Measurements from ENCODE around the gene ROBO1.
"Not testable (repeated sequence)": the region's sequence is repeated elsewhere in the genome, so short reads cannot be mapped to it uniquely, and the experiment has no call there.

The ROBO1 gene

GRCh38 chr3:79767905-79768267, at the start of gene ROBO1:
TSS of gene ROBO1 (minus strand) at chr3:79767998.
- peaks cover 11% of the 10 kb centered on the region for H3K9me3 ChIP-seq
- no peaks in the 10 kb centered on the region for H4K20me1 ChIP-seq
- no peak within 1 kb of the TSS for H3K9ac ChIP-seq
- no peaks in the 10 kb centered on the region for H3K36me3 ChIP-seq
- H3K27me3 ChIP-seq = no peaks in the 10 kb centered on the region
- no peaks in the 10 kb centered on the region for H3K4me1 ChIP-seq
- no peak for TF ChIP-seq Cebpa-rat (IDR thresholded peaks at IDR 0.05)
- no peak within 1 kb of the TSS for H3K4me2 ChIP-seq
- no peak within 1 kb of the TSS for H3K27ac ChIP-seq
- no peak within 1 kb of the TSS for H3K4me3 ChIP-seq

- Histone ChIP-seq H3K9ac (no peak overlapping the region), H3K36me3 (no peaks in the 10 kb centered on the region), H3K27me3 (no peaks in the 10 kb centered on the region), H3K27ac (no peak overlapping the region), H3K9me3 (peaks cover 10% of the 10 kb centered on the region; the same call in 1 of the 2 replicates), H3K4me2 (no peak overlapping the region), H4K20me1 (no peaks in the 10 kb centered on the region), H3K4me3 (no peak overlapping the region), H3K4me1 (peaks cover 5% of the 10 kb centered on the region)
- TF ChIP-seq Cebpa-rat (IDR thresholded peaks at IDR 0.05) = no peak
Observed at GRCh38 chr3:79817224-79817623, 49.4 kb upstream of the ROBO1 start.

- H3K4me3 ChIP-seq = no peak overlapping the region
- H4K20me1 ChIP-seq = no peaks in the 10 kb centered on the region
- TF ChIP-seq Cebpa-rat (IDR thresholded peaks at IDR 0.05) = no peak
- no peak overlapping the region for H3K9ac ChIP-seq
- H3K4me2 ChIP-seq = no peak overlapping the region
- H3K4me1 ChIP-seq = peaks cover 5% of the 10 kb centered on the region
- no peak overlapping the region for H3K27ac ChIP-seq
- no peaks in the 10 kb centered on the region for H3K36me3 ChIP-seq
- no peaks in the 10 kb centered on the region for H3K27me3 ChIP-seq
- H3K9me3 ChIP-seq = peaks cover 10% of the 10 kb centered on the region; the same call in 1 of the 2 replicates
Observed at GRCh38 chr3:79815478-79815877, 47.7 kb upstream of the ROBO1 start.

- 0 out of 2 replicates have a peak, but pooled peaks cover 1% of the 10 kb centered on the region for H3K9me3 ChIP-seq
- H3K4me1 ChIP-seq = no peaks in the 10 kb centered on the region
- no peak overlapping the region for H3K4me2 ChIP-seq
- H3K27me3 ChIP-seq = no peaks in the 10 kb centered on the region
- no peak for TF ChIP-seq Cebpa-rat (IDR thresholded peaks at IDR 0.05)
- H3K36me3 ChIP-seq = no peaks in the 10 kb centered on the region
- no peak overlapping the region for H3K4me3 ChIP-seq
- H4K20me1 ChIP-seq = no peaks in the 10 kb centered on the region
- H3K27ac ChIP-seq = no peak overlapping the region
- no peak overlapping the region for H3K9ac ChIP-seq
Observed at GRCh38 chr3:79810581-79810980, 42.8 kb upstream of the ROBO1 start.

- Histone ChIP-seq H3K9me3 (no peaks in the 10 kb centered on the region), H3K27me3 (no peaks in the 10 kb centered on the region), H3K9ac (no peak overlapping the region), H3K27ac (no peak overlapping the region), H3K4me3 (no peak overlapping the region), H4K20me1 (no peaks in the 10 kb centered on the region), H3K36me3 (no peaks in the 10 kb centered on the region), H3K4me1 (no peaks in the 10 kb centered on the region), H3K4me2 (no peak overlapping the region)
- TF ChIP-seq Cebpa-rat (IDR thresholded peaks at IDR 0.05) = no peak
Observed at GRCh38 chr3:79810092-79810491, 42.3 kb upstream of the ROBO1 start.

GRCh38 chr3:79809106-79809505, 41.3 kb upstream of the ROBO1 start:
- no peak overlapping the region for H3K4me3 ChIP-seq
- H3K4me1 ChIP-seq = no peaks in the 10 kb centered on the region
- no peaks in the 10 kb centered on the region for H3K9me3 ChIP-seq
- no peaks in the 10 kb centered on the region for H3K36me3 ChIP-seq
- H3K27me3 ChIP-seq = no peaks in the 10 kb centered on the region
- H3K27ac ChIP-seq = no peak overlapping the region
- no peak for TF ChIP-seq Cebpa-rat (IDR thresholded peaks at IDR 0.05)
- H3K4me2 ChIP-seq = no peak overlapping the region
- no peak overlapping the region for H3K9ac ChIP-seq
- no peaks in the 10 kb centered on the region for H4K20me1 ChIP-seq

GRCh38 chr3:79808515-79808914, 40.7 kb upstream of the ROBO1 start:
- no peak overlapping the region for H3K9ac ChIP-seq
- no peak overlapping the region for H3K4me2 ChIP-seq
- H3K36me3 ChIP-seq = no peaks in the 10 kb centered on the region
- H4K20me1 ChIP-seq = no peaks in the 10 kb centered on the region
- no peak overlapping the region for H3K4me3 ChIP-seq
- H3K27me3 ChIP-seq = no peaks in the 10 kb centered on the region
- no peak for TF ChIP-seq Cebpa-rat (IDR thresholded peaks at IDR 0.05)
- H3K4me1 ChIP-seq = no peaks in the 10 kb centered on the region
- H3K27ac ChIP-seq = no peak overlapping the region
- no peaks in the 10 kb centered on the region for H3K9me3 ChIP-seq

- H3K4me2 ChIP-seq, H3K4me3 ChIP-seq, H3K27me3 ChIP-seq, H3K4me1 ChIP-seq, H3K9me3 ChIP-seq, H4K20me1 ChIP-seq, H3K9ac ChIP-seq, H3K27ac ChIP-seq, H3K36me3 ChIP-seq: not testable (repeated sequence)
Observed at GRCh38 chr3:79790177-79790576, 22.4 kb upstream of the ROBO1 start.

- Histone ChIP-seq H3K27me3 (no peaks in the 10 kb centered on the region), H3K9ac (no peak overlapping the region), H3K9me3 (no peaks in the 10 kb centered on the region; the same call in 1 of the 2 replicates), H3K27ac (no peak overlapping the region), H3K4me3 (no peak overlapping the region), H3K36me3 (no peaks in the 10 kb centered on the region), H3K4me2 (no peak overlapping the region), H4K20me1 (no peaks in the 10 kb centered on the region), H3K4me1 (no peaks in the 10 kb centered on the region)
- TF ChIP-seq Cebpa-rat (IDR thresholded peaks at IDR 0.05) = no peak
Observed at GRCh38 chr3:79773291-79773690, 5.5 kb upstream of the ROBO1 start.

GRCh38 chr3:79769229-79769628, 1.4 kb upstream of the ROBO1 start:
- no peak overlapping the region for H3K4me3 ChIP-seq
- no peak overlapping the region for H3K27ac ChIP-seq
- no peaks in the 10 kb centered on the region for H4K20me1 ChIP-seq
- H3K4me1 ChIP-seq = no peaks in the 10 kb centered on the region
- H3K9me3 ChIP-seq = peaks cover 11% of the 10 kb centered on the region
- H3K4me2 ChIP-seq = no peak overlapping the region
- no peaks in the 10 kb centered on the region for H3K36me3 ChIP-seq
- no peaks in the 10 kb centered on the region for H3K27me3 ChIP-seq
- H3K9ac ChIP-seq = no peak overlapping the region
- no peak for TF ChIP-seq Cebpa-rat (IDR thresholded peaks at IDR 0.05)

- Histone ChIP-seq H3K36me3 (no peaks in the 10 kb centered on the region), H3K27me3 (no peaks in the 10 kb centered on the region), H3K9ac (no peak overlapping the region), H3K4me2 (no peak overlapping the region), H3K4me1 (no peaks in the 10 kb centered on the region), H3K27ac (no peak overlapping the region), H3K9me3 (peaks cover 11% of the 10 kb centered on the region), H3K4me3 (no peak overlapping the region), H4K20me1 (no peaks in the 10 kb centered on the region)
- TF ChIP-seq Cebpa-rat (IDR thresholded peaks at IDR 0.05) = no peak
Observed at GRCh38 chr3:79767194-79767904, 449 bp downstream of the ROBO1 start.

Measured in BLaER1 (cell line).